Common myeloid progenitor, CD34-positive (primary cell): ENCODE results near the gene PLEKHO2.
A peak's percentile ranks its signal among the peaks of the same experiment; 100 is the strongest.

Source experiments
- CTCF ChIA-PET: fragments of 350-600 bp; sonication (Branson Sonifier 250); formaldehyde crosslinking; loops from one replicate; lab custom pipeline; 2021; ENCODE audit warnings: antibody characterized with exemption; lab: Charles Lee
- POLR2A ChIA-PET: fragments of 350-600 bp; sonication (Branson Sonifier 250); formaldehyde crosslinking; loops from one replicate; lab custom pipeline; 2021; ENCODE audit warnings: antibody characterized with exemption; lab: Charles Lee
- DNase-seq, 3 donors: peaks; one replicate each; pipeline versions ENCODE4 v3.0.0 to v3.0.0-alpha.2; 2013
- H3K27ac ChIP-seq, 2 experiments: 1 replicate in 1 of 2; 2 replicates in 1 of 2; pipeline ENCODE4 v1.7.0; 2013; ENCODE audit warnings: inconsistent platforms in 2 of 2, low read length in 2 of 2, mild to moderate bottlenecking in 2 of 2, low read depth in 1 of 2, moderate library complexity in 1 of 2; ENCODE audit not compliant: severe bottlenecking in 2 of 2, insufficient read depth in 1 of 2, poor library complexity in 1 of 2
- H3K27me3 ChIP-seq, 5 experiments: replicated peaks in 2 of 5; 1 replicate in 3 of 5; 2 replicates in 2 of 5; pipeline versions ENCODE4 v1.6.1 to v1.7.0; 2013; ENCODE audit warnings: low read length in 4 of 5, mild to moderate bottlenecking in 2 of 5, moderate library complexity in 2 of 5, inconsistent platforms in 1 of 5; ENCODE audit not compliant: insufficient read depth in 5 of 5, control insufficient read depth in 4 of 5
- H3K36me3 ChIP-seq, 4 experiments: 1 replicate in 2 of 4; 2 replicates in 2 of 4; pipeline versions ENCODE4 v1.6.1 to v1.7.0; 2013; ENCODE audit warnings: low read length in 3 of 4, control low read depth in 1 of 4, mild to moderate bottlenecking in 1 of 4; ENCODE audit not compliant: control insufficient read depth in 4 of 4, insufficient read depth in 4 of 4
- H3K4me1 ChIP-seq, 4 experiments: 1 replicate in 3 of 4; 2 replicates in 1 of 4; pipeline versions ENCODE4 v1.6.1 to v1.7.1; 2013; ENCODE audit warnings: low read length in 3 of 4, mild to moderate bottlenecking in 3 of 4, control low read depth in 1 of 4, inconsistent platforms in 1 of 4, moderate library complexity in 1 of 4; ENCODE audit not compliant: control insufficient read depth in 4 of 4, insufficient read depth in 4 of 4; ENCODE audit errors: control extremely low read depth in 1 of 4
- H3K4me3 ChIP-seq, 7 experiments: 1 replicate in 4 of 7; 2 replicates in 3 of 7; pipeline versions ENCODE4 v1.5.1 to v1.7.0; 2013; ENCODE audit warnings: mild to moderate bottlenecking in 7 of 7, low read length in 6 of 7, moderate library complexity in 6 of 7, inconsistent platforms in 2 of 7, low read depth in 2 of 7, control low read depth in 1 of 7; ENCODE audit not compliant: insufficient read depth in 4 of 7, control insufficient read depth in 1 of 7; ENCODE audit errors: extremely low read depth in 1 of 7
- H3K9me3 ChIP-seq, 5 experiments: 1 replicate in 4 of 5; 2 replicates in 1 of 5; pipeline versions ENCODE4 v1.6.1 to v1.7.1; 2013; ENCODE audit warnings: low read length in 4 of 5, mild to moderate bottlenecking in 2 of 5, inconsistent platforms in 1 of 5, low read depth in 1 of 5, moderate library complexity in 1 of 5; ENCODE audit not compliant: control insufficient read depth in 4 of 5, insufficient read depth in 2 of 5; ENCODE audit errors: control extremely low read depth in 1 of 5
- WGBS: methylation state at CpG from one replicate; pipeline ENCODE4 v1.1.5; 2013; ENCODE audit not compliant: insufficient coverage; 5-methylcytosine and 5-hydroxymethylcytosine counted together

The PLEKHO2 gene

GRCh38 chr15:64883100-64883581 is 41.4 kb downstream of the PLEKHO2 start:
- DNase-seq: peak in 2 of 3 donors; percentile 79 to 87

GRCh38 chr15:64883997-64884511 is 42.3 kb downstream of the PLEKHO2 start:
- Histone ChIP-seq H3K9me3 (no peaks in the 10 kb centered on the region), H3K27ac (peak overlapping the region; percentile 16 to 63), H3K4me1 (peaks cover 16 to 42% (median 36%) of the 10 kb centered on the region in 4 experiments), H3K27me3 (no peaks in the 10 kb centered on the region), H3K36me3 (no peaks in the 10 kb centered on the region), H3K4me3 (peak overlapping the region in 1 of 7 experiments; percentile 2)
- peak; percentile 77 to 95 (median 94) for DNase-seq
- POLR2A ChIA-PET: interaction anchor here (0.7 to 4.3 kb wide), 3 partner anchors 10 to 43 kb away, joined by 4 to 67 read pairs (median 7); no protein-coding TSS in a partner anchor
- CTCF ChIA-PET: interaction anchor here (0.9 to 4.9 kb wide), 4 partner anchors 9 to 43 kb away, joined by 3 to 48 read pairs (median 6); partner anchors contain the start of gene PLEKHO2
- 21% methylated on average over 8 of the region's 10 CpGs for WGBS

More at GRCh38 chr15:64883100-64883581, 41.4 kb downstream of the PLEKHO2 start:
- CTCF ChIA-PET: interaction anchor here (0.9 to 4.9 kb wide), 8 partner anchors 10 to 45 kb away, joined by 3 to 48 read pairs (median 6); no protein-coding TSS in a partner anchor
- Histone ChIP-seq H3K27me3 (no peaks in the 10 kb centered on the region), H3K4me1 (peaks cover 16 to 49% (median 43%) of the 10 kb centered on the region in 4 experiments), H3K27ac (peak overlapping the region; percentile 16 to 63), H3K36me3 (no peaks in the 10 kb centered on the region), H3K9me3 (no peaks in the 10 kb centered on the region), H3K4me3 (peak overlapping the region in 1 of 7 experiments; percentile 2)
- POLR2A ChIA-PET: interaction anchor here (1.8 to 4.3 kb wide), 2 partner anchors 11 to 13 kb away, joined by 6 to 67 read pairs; no protein-coding TSS in a partner anchor
- WGBS: 51% methylated on average over 2 of the region's 5 CpGs

- POLR2A ChIA-PET: interaction anchor here (1.3 to 4.3 kb wide), 2 partner anchors 9 to 44 kb away, joined by 7 to 67 read pairs; no protein-coding TSS in a partner anchor
- no peak overlapping the region for H3K27ac ChIP-seq
- no peaks in the 10 kb centered on the region for H3K36me3 ChIP-seq
Observed at GRCh38 chr15:64884679-64885078, 43.0 kb downstream of the PLEKHO2 start.

GRCh38 chr15:64888336-64888735 is 46.6 kb downstream of the PLEKHO2 start:
- CTCF ChIA-PET: interaction anchor here (1.2 to 2.6 kb wide), 3 partner anchors 10 to 53 kb away, joined by 4 to 8 read pairs (median 6); no protein-coding TSS in a partner anchor
- POLR2A ChIA-PET: no interaction called here
- H3K9me3 ChIP-seq: no peaks in the 10 kb centered on the region
- 100% methylated on average over 6 of the region's 6 CpGs for WGBS
- no peaks in the 10 kb centered on the region for H3K36me3 ChIP-seq
- peaks cover 22 to 40% (median 37%) of the 10 kb centered on the region in 4 experiments for H3K4me1 ChIP-seq
- H3K4me3 ChIP-seq: no peak overlapping the region
- DNase-seq: no peak
- no peaks in the 10 kb centered on the region for H3K27me3 ChIP-seq
- no peak overlapping the region for H3K27ac ChIP-seq

More at GRCh38 chr15:64884679-64885078, 43.0 kb downstream of the PLEKHO2 start:
- Histone ChIP-seq H3K27me3 (no peaks in the 10 kb centered on the region), H3K4me1 (peaks cover 16 to 42% (median 36%) of the 10 kb centered on the region in 4 experiments), H3K4me3 (no peak overlapping the region), H3K9me3 (no peaks in the 10 kb centered on the region)
- DNase-seq: no peak
- WGBS: no CpG with 5 or more reads among the region's 5 CpGs
- CTCF ChIA-PET: interaction anchor here (4.9 kb wide), 1 partner anchor 9 kb away, joined by 48 read pairs; no protein-coding TSS in a partner anchor

GRCh38 chr15:64891561-64891960 is 49.8 kb downstream of the PLEKHO2 start:
- ChIA-PET CTCF (interaction anchor here (5.0 kb wide), 1 partner anchor 9 kb away, joined by 48 read pairs; no protein-coding TSS in a partner anchor), POLR2A (interaction anchor here (0.6 kb wide), 1 partner anchor 47 kb away, joined by 3 read pairs; no protein-coding TSS in a partner anchor)
- no peak overlapping the region for H3K4me3 ChIP-seq
- DNase-seq: no peak
- H3K27ac ChIP-seq: no peak overlapping the region
- no peaks in the 10 kb centered on the region for H3K9me3 ChIP-seq
- H3K36me3 ChIP-seq: no peaks in the 10 kb centered on the region
- peaks cover 23 to 56% (median 53%) of the 10 kb centered on the region in 4 experiments for H3K4me1 ChIP-seq
- H3K27me3 ChIP-seq: no peaks in the 10 kb centered on the region

DNA sequence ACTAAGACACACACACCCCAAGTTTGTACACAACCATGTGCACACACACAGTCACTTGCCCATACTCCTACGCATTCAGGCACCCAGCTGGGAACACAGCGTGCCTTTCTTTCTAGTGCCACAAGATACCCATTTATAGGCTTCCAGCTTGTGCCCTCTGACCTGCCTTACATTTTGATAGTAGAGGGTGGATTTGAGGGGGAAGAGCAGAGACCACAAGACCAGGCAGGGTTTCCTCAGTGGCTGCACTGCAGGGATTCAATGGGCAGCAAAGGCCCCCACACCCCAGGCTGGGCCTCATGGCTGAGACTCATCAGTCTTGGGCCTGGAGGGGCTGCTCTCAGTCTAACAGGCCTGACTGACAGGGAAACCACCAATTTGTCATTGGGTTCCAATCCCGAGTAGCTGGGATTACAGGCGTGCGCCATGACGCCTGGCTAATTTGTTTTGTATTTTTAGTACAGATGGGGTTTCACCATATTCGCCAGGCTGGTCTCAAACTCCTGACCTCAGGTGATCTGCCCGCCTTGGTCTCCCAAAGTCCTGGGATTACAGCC is 51.2 kb downstream of the PLEKHO2 start:
- Histone ChIP-seq H3K9me3 (no peaks in the 10 kb centered on the region), H3K4me1 (peaks cover 26 to 70% (median 67%) of the 10 kb centered on the region in 4 experiments), H3K4me3 (peak overlapping the region in 3 of 7 experiments; percentile 29 to 51 (median 30)), H3K27ac (peak overlapping the region; percentile 85 to 94), H3K36me3 (no peaks in the 10 kb centered on the region), H3K27me3 (no peaks in the 10 kb centered on the region)
- ChIA-PET POLR2A (interaction anchor here (1.1 to 4.0 kb wide), 6 partner anchors 10 to 52 kb away, joined by 3 to 67 read pairs (median 6); partner anchors contain the start of gene PLEKHO2), CTCF (interaction anchor here (2.7 to 5.0 kb wide), 7 partner anchors 10 to 57 kb away, joined by 12 to 48 read pairs (median 17); partner anchors contain the start of gene PLEKHO2)
- DNase-seq: peak in 2 of 3 donors; percentile 50 to 53
- 100% methylated on average over 2 of the region's 8 CpGs for WGBS
